Measurements from ENCODE around the gene ATP4A. TPM values are rescaled to one million over a fixed set of nuclear protein-coding genes. Genes with fewer than 3 reads are reported as not detected.

The ATP4A gene
- total RNA-seq, 1 donor from 2014 or later: not detected

GRCh38 chr19:35509018-35509652 lies 54.3 kb downstream of the ATP4A start:
- Mint-ChIP-seq H3K36me3 (ENCODE audit: low read depth) (no peaks in the 10 kb centered on the region), H3K4me1 (peaks cover 17% of the 10 kb centered on the region), H3K27ac (no peak overlapping the region), H3K4me3 (peak overlapping the region; percentile 73), H3K9me3 (no peaks in the 10 kb centered on the region), H3K27me3 (peaks cover 50% of the 10 kb centered on the region)
- ATAC-seq (ENCODE audit: low read depth) (peak; percentile 53), DNase-seq (no peak)
- ChIA-PET CTCF (interaction anchor here (1.5 to 2.0 kb wide), 4 partner anchors 11 to 83 kb away, joined by 4 to 22 read pairs (median 8); no protein-coding TSS in a partner anchor), POLR2A (interaction anchor here (0.6 kb wide), 1 partner anchor 1068 kb away, joined by 3 read pairs; no protein-coding TSS in a partner anchor)
- intact Hi-C loops (cut with micrococcal nuclease): no loop called here
- no peak for TF ChIP-seq CTCF (IDR thresholded peaks at IDR 0.05)

GRCh38 chr19:35508129-35508528 lies 55.3 kb downstream of the ATP4A start:
- POLR2A ChIA-PET: no interaction called here
- TF ChIP-seq CTCF (IDR thresholded peaks at IDR 0.05): no peak
- H3K4me3 Mint-ChIP-seq: no peak overlapping the region
- intact Hi-C loops (cut with micrococcal nuclease): no loop called here
- H3K27me3 Mint-ChIP-seq: peaks cover 50% of the 10 kb centered on the region
- H3K27ac Mint-ChIP-seq: no peak overlapping the region
- no peaks in the 10 kb centered on the region for H3K9me3 Mint-ChIP-seq
- peaks cover 17% of the 10 kb centered on the region for H3K4me1 Mint-ChIP-seq
- no peaks in the 10 kb centered on the region for H3K36me3 Mint-ChIP-seq (ENCODE audit: low read depth)
- DNase-seq (no peak), ATAC-seq (ENCODE audit: low read depth) (no peak)
- CTCF ChIA-PET: interaction anchor here (0.9 kb wide), 1 partner anchor 13 kb away, joined by 3 read pairs; no protein-coding TSS in a partner anchor

GRCh38 chr19:35507561-35507960 lies 55.9 kb downstream of the ATP4A start:
- Mint-ChIP-seq H3K4me1 (peaks cover 17% of the 10 kb centered on the region), H3K27me3 (peaks cover 49% of the 10 kb centered on the region), H3K36me3 (ENCODE audit: low read depth) (no peaks in the 10 kb centered on the region), H3K27ac (no peak overlapping the region), H3K9me3 (no peaks in the 10 kb centered on the region), H3K4me3 (no peak overlapping the region)
- POLR2A ChIA-PET: no interaction called here
- intact Hi-C loops (cut with micrococcal nuclease): no loop called here
- CTCF ChIA-PET: interaction anchor here (0.9 kb wide), 1 partner anchor 13 kb away, joined by 3 read pairs; no protein-coding TSS in a partner anchor
- DNase-seq (no peak), ATAC-seq (ENCODE audit: low read depth) (no peak)
- TF ChIP-seq CTCF (IDR thresholded peaks at IDR 0.05): no peak

- intact Hi-C loops (cut with micrococcal nuclease): no loop called here
- H3K4me1 Mint-ChIP-seq: peaks cover 17% of the 10 kb centered on the region
- H3K36me3 Mint-ChIP-seq (ENCODE audit: low read depth): no peaks in the 10 kb centered on the region
- no peaks in the 10 kb centered on the region for H3K9me3 Mint-ChIP-seq
- no peak overlapping the region for H3K4me3 Mint-ChIP-seq
- ATAC-seq (ENCODE audit: low read depth) (no peak), DNase-seq (no peak)
- ChIA-PET POLR2A (no interaction called here), CTCF (interaction anchor here (1.0 kb wide), 1 partner anchor 11 kb away, joined by 3 read pairs; no protein-coding TSS in a partner anchor)
- no peak overlapping the region for H3K27ac Mint-ChIP-seq
- peaks cover 45% of the 10 kb centered on the region for H3K27me3 Mint-ChIP-seq
- no peak for TF ChIP-seq CTCF (IDR thresholded peaks at IDR 0.05)
Measured at GRCh38 chr19:35506011-35506410, 57.4 kb downstream of the ATP4A start.

- ChIA-PET CTCF (no interaction called here), POLR2A (interaction anchor here (0.6 kb wide), 1 partner anchor 71 kb away, joined by 17 read pairs; no protein-coding TSS in a partner anchor)
- H3K4me1 Mint-ChIP-seq: no peaks in the 10 kb centered on the region
- ATAC-seq (ENCODE audit: low read depth): no peak
- no peak for TF ChIP-seq CTCF (IDR thresholded peaks at IDR 0.05)
- H3K27me3 Mint-ChIP-seq: peaks cover 35% of the 10 kb centered on the region
- no peak overlapping the region for H3K4me3 Mint-ChIP-seq
- no peaks in the 10 kb centered on the region for H3K9me3 Mint-ChIP-seq
- DNase-seq: no peak
- intact Hi-C loops (cut with micrococcal nuclease): no loop called here
- H3K36me3 Mint-ChIP-seq (ENCODE audit: low read depth): no peaks in the 10 kb centered on the region
- H3K27ac Mint-ChIP-seq: no peak overlapping the region
Measured at GRCh38 chr19:35502751-35503150, 60.7 kb downstream of the ATP4A start.

All from activated B cell treated with CpG ODN at 0.5 μM for 24 hours (primary cell).